ENCODE results near the gene TMPRSS7.

GRCh38 chr3:112084980-112085705 is 50.6 kb downstream of the TMPRSS7 start:
- TF ChIP-seq CTCF (IDR thresholded peaks at IDR 0.05; ENCODE audit: borderline replicate concordance, extremely low read depth, low read length, poor library complexity, severe bottlenecking) (no peak), EZH2 (IDR thresholded peaks at IDR 0.05; ENCODE audit: borderline replicate concordance, low read depth, low read length, severe bottlenecking) (no peak)

Data from DND-41 (cell line).